ENCODE results near the gene ZNF362. TPM values are rescaled to one million over a fixed set of nuclear protein-coding genes. Genes with fewer than 3 reads are reported as not detected.
"Not testable (repeated sequence)": the region's sequence is repeated elsewhere in the genome, so short reads cannot be mapped to it uniquely, and the experiment has no call there.

ZNF362 gene
- total RNA-seq, 1 donor from 2014 or later = 32.4 TPM

DNA sequence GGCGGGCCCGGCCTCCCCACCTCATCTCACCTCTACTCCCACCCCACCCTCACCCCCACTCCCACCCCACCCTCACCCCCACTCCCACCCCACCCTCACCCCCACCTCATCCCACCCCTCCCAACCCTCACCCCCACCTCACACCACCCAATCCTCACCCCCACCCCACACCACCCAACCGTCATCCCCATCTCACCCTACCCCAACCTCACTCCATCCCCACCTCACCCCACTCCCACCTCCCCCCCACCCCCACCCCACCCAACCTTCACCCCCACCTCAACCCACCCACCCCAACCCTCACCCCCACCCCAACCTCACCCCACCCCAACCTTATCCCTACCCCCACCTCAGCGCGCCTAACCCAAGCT lies 51.2 kb downstream of the ZNF362 start:
- Histone ChIP-seq H3K27me3 (ENCODE audit: low read depth) (peaks cover 13% of the 10 kb centered on the region), H3K9me3 (replicated peaks) (no peaks in the 10 kb centered on the region), H3K4me1 (peaks cover 13% of the 10 kb centered on the region), H3K36me3 (no peaks in the 10 kb centered on the region), H3K4me3 (peak overlapping the region; percentile 61), H3K27ac (replicated peaks) (no peak overlapping the region)
- no peak for DNase-seq
- TF ChIP-seq, protein P1, sequence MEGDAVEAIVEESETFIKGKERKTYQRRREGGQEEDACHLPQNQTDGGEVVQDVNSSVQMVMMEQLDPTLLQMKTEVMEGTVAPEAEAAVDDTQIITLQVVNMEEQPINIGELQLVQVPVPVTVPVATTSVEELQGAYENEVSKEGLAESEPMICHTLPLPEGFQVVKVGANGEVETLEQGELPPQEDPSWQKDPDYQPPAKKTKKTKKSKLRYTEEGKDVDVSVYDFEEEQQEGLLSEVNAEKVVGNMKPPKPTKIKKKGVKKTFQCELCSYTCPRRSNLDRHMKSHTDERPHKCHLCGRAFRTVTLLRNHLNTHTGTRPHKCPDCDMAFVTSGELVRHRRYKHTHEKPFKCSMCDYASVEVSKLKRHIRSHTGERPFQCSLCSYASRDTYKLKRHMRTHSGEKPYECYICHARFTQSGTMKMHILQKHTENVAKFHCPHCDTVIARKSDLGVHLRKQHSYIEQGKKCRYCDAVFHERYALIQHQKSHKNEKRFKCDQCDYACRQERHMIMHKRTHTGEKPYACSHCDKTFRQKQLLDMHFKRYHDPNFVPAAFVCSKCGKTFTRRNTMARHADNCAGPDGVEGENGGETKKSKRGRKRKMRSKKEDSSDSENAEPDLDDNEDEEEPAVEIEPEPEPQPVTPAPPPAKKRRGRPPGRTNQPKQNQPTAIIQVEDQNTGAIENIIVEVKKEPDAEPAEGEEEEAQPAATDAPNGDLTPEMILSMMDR (IDR thresholded peaks at IDR 0.05; ENCODE audit: borderline replicate concordance) = no peak
- intact Hi-C loops (cut with micrococcal nuclease) = no loop called here

DNA sequence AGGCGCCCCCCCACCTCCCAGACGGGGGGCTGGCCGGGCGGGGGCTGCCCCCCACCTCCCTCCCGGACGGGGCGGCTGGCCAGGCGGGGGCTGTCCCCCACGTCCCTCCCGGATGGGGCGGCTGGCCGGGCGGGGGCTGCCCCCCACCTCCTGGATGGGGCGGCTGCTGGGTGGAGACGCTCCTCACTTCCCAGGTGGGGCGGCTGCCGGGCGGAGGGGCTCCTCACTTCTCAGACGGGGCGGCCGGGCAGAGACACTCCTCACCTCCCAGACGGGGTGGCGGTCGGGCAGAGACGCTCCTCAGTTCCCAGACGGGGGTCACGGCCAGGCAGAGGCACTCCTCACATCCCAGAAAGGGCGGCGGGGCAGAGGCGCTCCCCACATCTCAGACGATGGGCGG lies 53.1 kb downstream of the ZNF362 start:
- Histone ChIP-seq H3K27me3 (ENCODE audit: low read depth) (peaks cover 13% of the 10 kb centered on the region), H3K4me1 (peaks cover 13% of the 10 kb centered on the region)
- DNase-seq; H3K4me3 ChIP-seq; intact Hi-C loops (cut with micrococcal nuclease); H3K27ac ChIP-seq (replicated peaks); H3K9me3 ChIP-seq (replicated peaks); H3K36me3 ChIP-seq: not testable (repeated sequence)

DNA sequence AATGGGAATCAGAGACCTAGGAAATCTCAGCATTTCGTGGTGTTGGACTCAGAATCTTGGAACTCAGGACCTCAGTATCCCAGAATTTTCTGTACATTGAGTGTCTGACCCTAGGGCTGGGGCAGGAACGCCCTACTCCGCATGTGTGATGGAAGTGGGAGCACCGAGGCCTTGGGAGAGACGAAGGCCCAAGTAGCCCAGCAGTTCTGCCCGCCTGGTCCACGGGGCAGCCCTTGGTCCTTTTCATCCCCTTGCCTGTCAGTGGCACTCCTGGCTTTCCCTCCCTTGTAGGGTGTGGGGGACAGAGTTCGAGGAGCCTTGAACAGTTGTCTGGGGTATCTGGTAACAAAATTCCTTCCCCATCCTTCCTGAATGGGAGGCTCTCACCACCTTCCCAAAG lies 54.4 kb downstream of the ZNF362 start:
- Histone ChIP-seq H3K4me1 (peaks cover 13% of the 10 kb centered on the region), H3K9me3 (replicated peaks) (no peaks in the 10 kb centered on the region), H3K36me3 (no peaks in the 10 kb centered on the region), H3K27me3 (ENCODE audit: low read depth) (peaks cover 13% of the 10 kb centered on the region), H3K4me3 (no peak overlapping the region), H3K27ac (replicated peaks) (no peak overlapping the region)
- intact Hi-C loops (cut with micrococcal nuclease) = no loop called here
- TF ChIP-seq, protein P1 (IDR thresholded peaks at IDR 0.05; ENCODE audit: borderline replicate concordance) = no peak
- DNase-seq = no peak

DNA sequence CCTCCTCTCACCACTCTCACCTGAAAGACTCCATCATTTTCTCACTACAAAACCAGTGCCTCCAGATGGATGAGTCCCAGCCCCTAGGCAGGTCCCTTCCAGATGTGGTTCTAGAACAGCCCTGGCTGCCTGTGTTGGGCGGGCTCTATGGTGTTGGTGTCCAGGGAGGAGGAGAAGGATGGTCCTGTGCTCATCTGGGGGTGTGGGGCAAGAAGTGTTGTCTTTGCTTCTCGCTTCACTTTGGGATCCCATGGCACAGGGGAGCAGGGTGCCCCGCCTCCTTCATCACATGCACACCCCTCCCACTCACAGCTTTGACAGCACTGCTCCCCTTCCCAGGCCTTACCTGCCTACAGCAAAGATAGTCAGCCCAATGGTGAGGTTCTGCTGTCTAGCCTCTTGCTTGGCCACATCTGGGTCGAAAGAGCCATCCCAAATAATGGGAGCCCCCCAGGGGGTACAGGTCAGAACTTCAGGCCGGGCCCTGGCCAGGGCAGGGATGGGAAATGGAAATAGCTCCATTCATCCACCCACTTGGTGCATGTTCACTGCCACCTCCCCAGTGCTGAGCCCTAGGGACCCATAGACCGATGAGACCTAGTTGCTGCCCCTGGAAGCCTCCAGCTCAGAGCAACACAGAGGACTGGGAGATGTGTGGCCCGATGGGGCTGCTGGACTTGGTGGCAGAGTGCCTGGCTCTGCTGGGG lies 55.6 kb downstream of the ZNF362 start:
- Histone ChIP-seq H3K4me1 (peaks cover 3% of the 10 kb centered on the region), H3K36me3 (no peaks in the 10 kb centered on the region), H3K4me3 (no peak overlapping the region), H3K27ac (replicated peaks) (no peak overlapping the region), H3K27me3 (ENCODE audit: low read depth) (peaks cover 3% of the 10 kb centered on the region), H3K9me3 (replicated peaks) (no peaks in the 10 kb centered on the region)
- DNase-seq = no peak
- TF ChIP-seq, protein P1 (IDR thresholded peaks at IDR 0.05; ENCODE audit: borderline replicate concordance) = no peak
- intact Hi-C loops (cut with micrococcal nuclease) = no loop called here

DNA sequence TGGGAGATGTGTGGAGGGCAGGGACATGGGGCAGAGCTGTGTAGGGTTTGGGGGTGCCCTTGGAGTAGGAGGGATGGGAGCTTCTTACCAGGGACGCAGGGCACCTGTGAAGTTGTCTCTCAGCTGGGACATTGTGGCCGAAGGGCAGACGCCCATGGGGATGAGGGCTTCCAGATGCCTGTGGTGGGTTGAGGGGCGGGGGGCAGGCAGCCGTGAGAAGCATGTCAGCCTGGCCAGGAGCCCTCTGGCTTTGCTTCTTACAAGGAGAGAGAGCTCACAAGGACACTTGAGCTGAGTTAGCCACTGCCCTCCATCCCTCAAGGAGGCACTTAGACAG lies 56.1 kb downstream of the ZNF362 start:
- H3K27ac ChIP-seq (replicated peaks) = no peak overlapping the region
- TF ChIP-seq, protein P1 (IDR thresholded peaks at IDR 0.05; ENCODE audit: borderline replicate concordance) = no peak
- no peak overlapping the region for H3K4me3 ChIP-seq
- DNase-seq = no peak
- H3K9me3 ChIP-seq (replicated peaks) = no peaks in the 10 kb centered on the region
- H3K4me1 ChIP-seq = no peaks in the 10 kb centered on the region
- intact Hi-C loops (cut with micrococcal nuclease) = no loop called here
- no peaks in the 10 kb centered on the region for H3K27me3 ChIP-seq (ENCODE audit: low read depth)
- no peaks in the 10 kb centered on the region for H3K36me3 ChIP-seq

DNA sequence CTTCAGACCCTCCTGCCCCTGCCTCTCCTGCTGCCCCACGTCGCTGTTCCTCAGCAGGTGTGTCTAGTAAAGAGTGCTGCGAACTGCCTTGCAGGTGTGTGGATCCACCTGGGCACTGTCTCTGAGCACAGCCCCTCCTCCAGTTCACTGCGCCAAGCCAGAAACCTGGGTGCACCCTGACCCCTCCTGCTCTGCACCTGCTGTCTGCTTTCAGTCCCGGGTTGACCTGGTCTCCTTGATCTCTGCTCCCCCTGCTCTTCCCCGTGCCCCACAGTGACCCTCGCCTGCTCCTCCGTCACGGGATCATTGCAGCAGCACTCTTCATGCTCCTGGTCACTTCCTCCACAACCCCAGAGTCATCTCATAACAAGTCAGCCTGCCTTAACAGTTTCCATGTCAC lies 58.1 kb downstream of the ZNF362 start:
- DNase-seq = no peak
- Histone ChIP-seq H3K4me3 (no peak overlapping the region), H3K9me3 (replicated peaks) (no peaks in the 10 kb centered on the region), H3K27me3 (ENCODE audit: low read depth) (no peaks in the 10 kb centered on the region), H3K4me1 (no peaks in the 10 kb centered on the region), H3K36me3 (no peaks in the 10 kb centered on the region), H3K27ac (replicated peaks) (no peak overlapping the region)
- intact Hi-C loops (cut with micrococcal nuclease) = no loop called here
- TF ChIP-seq, protein P1 (IDR thresholded peaks at IDR 0.05; ENCODE audit: borderline replicate concordance) = no peak

Measured in left ventricle myocardium inferior (tissue), 1 donor.